HCT116 (cell line): ENCODE measurements around the gene SMIM14. TPM values are rescaled to one million over a fixed set of nuclear protein-coding genes. Genes with fewer than 3 reads are reported as not detected.

Source experiments
- ATAC-seq: fragments of 200-7000 bp; cut with Tn5 transposase; 2 replicates; pipeline ENCODE4 v1.9.1; 2020; ENCODE audit warnings: mild to moderate bottlenecking, moderate library complexity
- BruUV-seq: library from RNA; stranded (reverse); fragments of 400-500 nt; replicated peaks from 2 replicates; lab custom pipeline; 2021; lab: Mats Ljungman, UMichigan
- CTCF ChIA-PET: fragments of 300-600 bp; sonication (Branson Sonifier 250); formaldehyde crosslinking; loops from one replicate; lab custom pipeline; 2021; ENCODE audit warnings: antibody characterized with exemption; lab: Charles Lee
- POLR2A ChIA-PET: fragments of 300-600, 350-600 bp; sonication (Branson Sonifier 250); formaldehyde crosslinking; loops from one replicate; lab custom pipeline; 2021; ENCODE audit warnings: antibody characterized with exemption; lab: Charles Lee
- RAD21 ChIA-PET, 2 experiments: fragments of 300-600 bp; sonication (Branson Sonifier 250); formaldehyde crosslinking; loops; one replicate each; lab custom pipeline; 2023; ENCODE audit warnings: low total read pairs in 2 of 2; ENCODE audit not compliant: uncharacterized antibody in 2 of 2, unreplicated experiment in 2 of 2, low non-redundant PET in 1 of 2; lab: Charles Lee
- DNase-seq: peaks from one replicate; pipeline ENCODE4 v3.0.0-alpha.2; 2010; ENCODE audit warnings: low read depth, low spot score
- H2AFZ ChIP-seq: fragments of 200-600 bp; shearing (Covaris generic), sonication (generic); 2 replicates; pipeline ENCODE4 v1.6.1; 2017; ENCODE audit warnings: low read depth, mixed run types, mixed read lengths, antibody characterized with exemption, low read length; ENCODE audit not compliant: poor library complexity, severe bottlenecking
- H3K27ac ChIP-seq: 2 replicates; pipeline ENCODE4 v1.5.1; 2012; ENCODE audit warnings: low read depth, low read length
- H3K27me3 ChIP-seq: fragments of 200-600 bp; sonication (generic); 2 replicates; pipeline ENCODE4 v1.6.1; 2016; ENCODE audit warnings: mixed run types, low read length, mixed read lengths; ENCODE audit not compliant: insufficient read depth
- H3K36me3 ChIP-seq, 2 experiments: fragments of 200-500 bp in 1 of 2; fragments of 200-600 bp in 1 of 2; sonication (Bioruptor generic) in 1 of 2; sonication (generic) in 1 of 2; 2 replicates each; pipeline versions ENCODE4 v1.5.1 to v1.6.1; 2014 to 2016; ENCODE audit warnings: low read length in 2 of 2, inconsistent platforms in 1 of 2, mixed read lengths in 1 of 2, mixed run types in 1 of 2; ENCODE audit not compliant: insufficient read depth in 2 of 2, control insufficient read depth in 1 of 2
- H3K4me1 ChIP-seq, 2 experiments: fragments of 200-600 bp in 1 of 2; sonication (generic) in 1 of 2; 2 replicates each; pipeline versions ENCODE4 v1.5.1 to v1.6.1; 2012 to 2017; ENCODE audit warnings: low read length in 2 of 2, inconsistent platforms in 1 of 2, mild to moderate bottlenecking in 1 of 2, mixed read lengths in 1 of 2, mixed run types in 1 of 2, moderate library complexity in 1 of 2; ENCODE audit not compliant: insufficient read depth in 2 of 2, control insufficient read depth in 1 of 2
- H3K4me2 ChIP-seq: fragments of 200-600 bp; sonication (generic); 2 replicates; pipeline ENCODE4 v1.6.1; 2017; ENCODE audit warnings: mixed run types, low read length, mixed read lengths
- H3K4me3 ChIP-seq, 2 experiments: fragments of 200-600 bp in 1 of 2; sonication (generic) in 1 of 2; replicated peaks in 1 of 2; 2 replicates each; pipeline ENCODE4 v1.5.1; 2011 to 2016; ENCODE audit warnings: low read length in 2 of 2, control low read depth in 1 of 2, low read depth in 1 of 2, mild to moderate bottlenecking in 1 of 2, mixed read lengths in 1 of 2, mixed run types in 1 of 2
- H3K79me2 ChIP-seq: fragments of 200-600 bp; sonication (generic); 2 replicates; pipeline ENCODE4 v1.6.1; 2017; ENCODE audit warnings: mild to moderate bottlenecking, mixed run types, low read length, moderate library complexity, mixed read lengths; ENCODE audit not compliant: insufficient read depth
- H3K9ac ChIP-seq: fragments of 200-600 bp; sonication (generic); 2 replicates; pipeline ENCODE4 v1.6.1; 2016; ENCODE audit warnings: low read length, mixed read lengths
- H3K9me2 ChIP-seq: fragments of 200-600 bp; sonication (generic), shearing (Covaris generic); 2 replicates; pipeline ENCODE4 v1.6.1; 2017; ENCODE audit warnings: mixed run types, mild to moderate bottlenecking, moderate library complexity; ENCODE audit not compliant: insufficient read depth
- H3K9me3 ChIP-seq, 2 experiments: fragments of 200-500 bp in 1 of 2; fragments of 200-600 bp in 1 of 2; sonication (Bioruptor generic) in 1 of 2; sonication (generic) in 1 of 2; 2 replicates each; pipeline ENCODE4 v1.6.1; 2014 to 2017; ENCODE audit warnings: low read length in 2 of 2, mixed read lengths in 2 of 2, inconsistent platforms in 1 of 2, low read depth in 1 of 2, mild to moderate bottlenecking in 1 of 2, mixed run types in 1 of 2, moderate library complexity in 1 of 2; ENCODE audit not compliant: control insufficient read depth in 1 of 2, insufficient read depth in 1 of 2
- H4K20me1 ChIP-seq: fragments of 200-600 bp; sonication (generic), shearing (Covaris generic); 2 replicates; pipeline ENCODE4 v1.6.1; 2017; ENCODE audit warnings: mixed run types, mild to moderate bottlenecking, moderate library complexity; ENCODE audit not compliant: insufficient read depth
- ATF3 ChIP-seq: IDR thresholded peaks from 2 replicates; pipeline ENCODE4 v1.6.1; 2012
- CTCF ChIP-seq, 3 experiments: fragments of 200-600 bp in 1 of 3; sonication (generic) in 1 of 3; IDR thresholded peaks in 2 of 3; conservative IDR thresholded peaks in 1 of 3; 2 replicates each; pipeline ENCODE4 v1.5.1; 2012 to 2017; ENCODE audit warnings: low read depth in 2 of 3, low read length in 2 of 3, antibody characterized with exemption in 1 of 3, borderline replicate concordance in 1 of 3, control low read depth in 1 of 3, mild to moderate bottlenecking in 1 of 3, mixed read lengths in 1 of 3, mixed run types in 1 of 3, moderate library complexity in 1 of 3; ENCODE audit not compliant: insufficient read depth in 1 of 3
- ELF1 ChIP-seq: IDR thresholded peaks from 2 replicates; pipeline ENCODE4 v1.6.1; 2012; ENCODE audit warnings: low read depth, borderline replicate concordance
- EZH2phosphoT487 ChIP-seq: fragments of 200-600 bp; IDR thresholded peaks from 2 replicates; pipeline ENCODE4 v1.6.1; 2018; ENCODE audit warnings: antibody characterized with exemption, borderline replicate concordance
- JUND ChIP-seq: IDR thresholded peaks from 2 replicates; pipeline ENCODE4 v1.6.1; 2012
- MAX ChIP-seq: IDR thresholded peaks from 2 replicates; pipeline ENCODE4 v1.6.1; 2012
- RAD21 ChIP-seq: IDR thresholded peaks from 2 replicates; pipeline ENCODE4 v1.6.1; 2012; ENCODE audit warnings: low read depth, mild to moderate bottlenecking
- SRF ChIP-seq: IDR thresholded peaks from 2 replicates; pipeline ENCODE4 v1.6.1; 2012; ENCODE audit warnings: low read depth
- ZNF274 ChIP-seq: fragments of 200-500 bp; sonication (Bioruptor generic); IDR thresholded peaks from 2 replicates; pipeline ENCODE4 v1.6.1; 2014; ENCODE audit warnings: mild to moderate bottlenecking, low read depth, low read length, inconsistent platforms
- intact Hi-C: fragments of 100-400 bp; cut with micrococcal nuclease; formaldehyde crosslinking; loops from 2 replicates; pipeline ENCODE4 v1.10.0; 2022
- total RNA-seq: library from RNA; stranded (reverse); gene quantifications from one replicate; pipeline ENCODE4 v1.2.1, GENCODE V29; 2021; ENCODE audit not compliant: unreplicated experiment

SMIM14 gene
- total RNA-seq, 1 experiment from 2014 or later = 21.6 TPM

- Histone ChIP-seq H4K20me1 (no peaks in the 10 kb centered on the region), H3K79me2 (no peaks in the 10 kb centered on the region), H3K4me1 (no peaks in the 10 kb centered on the region), H3K27ac (no peak overlapping the region), H3K9me2 (no peaks in the 10 kb centered on the region), H3K4me3 (no peak overlapping the region), H3K27me3 (no peaks in the 10 kb centered on the region), H3K4me2 (no peak overlapping the region), H3K36me3 (no peaks in the 10 kb centered on the region), H3K9me3 (no peaks in the 10 kb centered on the region), H3K9ac (no peak overlapping the region), H2AFZ (no peak overlapping the region)
- POLR2A ChIA-PET = interaction anchor here (0.7 kb wide), 1 partner anchor 24 kb away, joined by 3 read pairs; no protein-coding TSS in a partner anchor
- BruUV-seq = no TSS peak
- DNase-seq (no peak), ATAC-seq (no peak)
- TF ChIP-seq EZH2phosphoT487 (no peak), ATF3 (no peak), JUND (no peak), RAD21 (no peak), SRF (no peak), ELF1 (no peak), MAX (no peak), ZNF274 (no peak), CTCF (IDR thresholded peaks at IDR 0.05 in 2 of 3, conservative IDR thresholded peaks at IDR 0.05 in 1 of 3; ENCODE audit: borderline replicate concordance in 1 of 3, insufficient read depth in 1 of 3, low read depth in 2 of 3, low read length in 2 of 3) (no peak)
- intact Hi-C loops = no loop called here
- RAD21 ChIA-PET = no interaction called here
- CTCF ChIA-PET = no interaction called here
These were observed 24.0 kb upstream of the SMIM14 start for GRCh38 chr4:39662683-39663082.
